Right atrium auricular region (tissue), 2 donors: ENCODE results near the gene PGM1. TPM values are rescaled to one million over a fixed set of nuclear protein-coding genes. Genes with fewer than 3 reads are reported as not detected.
A peak's percentile ranks its signal among the peaks of the same experiment; 100 is the strongest.

ENCODE experiments used
- DNase-seq: peaks from one replicate; pipeline ENCODE4 v3.0.0-alpha.2; 2019; ENCODE audit warnings: low spot score
- H3K27ac ChIP-seq, 2 donors: fragments of 200-600 bp; sonication (generic); 1 replicate in 1 of 2; 2 replicates in 1 of 2; pipeline ENCODE4 v1.5.1; 2016 to 2019
- H3K27me3 ChIP-seq, 2 donors: fragments of 200-600 bp; sonication (generic); one replicate each; pipeline versions ENCODE4 v1.5.1 to v1.6.0; 2017 to 2019
- H3K36me3 ChIP-seq: fragments of 200-600 bp; sonication (generic); one replicate; pipeline ENCODE4 v1.5.1; 2016
- H3K4me1 ChIP-seq, 2 donors: fragments of 200-600 bp; sonication (generic); one replicate each; pipeline versions ENCODE4 v1.5.1 to v1.6.0; 2017 to 2019
- H3K4me3 ChIP-seq, 2 donors: fragments of 200-600 bp; sonication (generic); 1 replicate in 1 of 2; 2 replicates in 1 of 2; pipeline ENCODE4 v1.5.1; 2017 to 2019; ENCODE audit warnings: mild to moderate bottlenecking in 1 of 2, moderate library complexity in 1 of 2
- H3K9me3 ChIP-seq, 2 donors: fragments of 200-600 bp; sonication (generic); one replicate each; pipeline ENCODE4 v1.5.1; 2019
- total RNA-seq, 2 donors: library from RNA; depleted of rRNA; stranded (reverse); fragments of >200 nt; gene quantifications; one replicate each; pipeline ENCODE4 v1.1.0, GENCODE V29; 2016
- TF ChIP-seq, protein P1 (sequence below), 2 donors: fragments of 200-600 bp; sonication (generic); IDR thresholded peaks; one replicate each; pipeline ENCODE4 v1.5.1; 2019; ENCODE audit warnings: antibody characterized with exemption in 2 of 2

PGM1 gene
- 100 to 1,000 TPM; 171 to 258 TPM for total RNA-seq

DNA sequence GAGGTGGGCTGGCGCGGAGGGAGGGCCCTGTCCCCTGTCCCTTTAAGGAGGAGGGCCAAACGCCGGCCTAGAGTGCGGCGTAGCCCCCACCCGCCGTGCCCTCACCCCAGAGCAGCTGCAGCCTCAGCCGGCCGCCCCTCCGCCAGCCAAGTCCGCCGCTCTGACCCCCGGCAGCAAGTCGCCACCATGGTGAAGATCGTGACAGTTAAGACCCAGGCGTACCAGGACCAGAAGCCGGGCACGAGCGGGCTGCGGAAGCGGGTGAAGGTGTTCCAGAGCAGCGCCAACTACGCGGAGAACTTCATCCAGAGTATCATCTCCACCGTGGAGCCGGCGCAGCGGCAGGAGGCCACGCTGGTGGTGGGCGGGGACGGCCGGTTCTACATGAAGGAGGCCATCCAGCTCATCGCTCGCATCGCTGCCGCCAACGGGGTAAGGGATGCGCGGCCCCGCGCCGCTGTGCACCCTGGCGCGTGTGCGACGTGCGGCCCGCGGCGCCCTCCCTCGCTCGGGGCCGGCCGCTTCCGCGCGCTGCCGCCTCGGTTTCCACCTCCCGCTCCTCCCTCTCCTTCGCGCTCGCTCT, at the start of gene PGM1:
TSS of gene PGM1 (plus strand) at position 109 of the 583 bp plus-strand sequence. CDS start at position 187, 78 bp downstream.
- DNase-seq = peak; percentile 63
- TF ChIP-seq, protein P1, sequence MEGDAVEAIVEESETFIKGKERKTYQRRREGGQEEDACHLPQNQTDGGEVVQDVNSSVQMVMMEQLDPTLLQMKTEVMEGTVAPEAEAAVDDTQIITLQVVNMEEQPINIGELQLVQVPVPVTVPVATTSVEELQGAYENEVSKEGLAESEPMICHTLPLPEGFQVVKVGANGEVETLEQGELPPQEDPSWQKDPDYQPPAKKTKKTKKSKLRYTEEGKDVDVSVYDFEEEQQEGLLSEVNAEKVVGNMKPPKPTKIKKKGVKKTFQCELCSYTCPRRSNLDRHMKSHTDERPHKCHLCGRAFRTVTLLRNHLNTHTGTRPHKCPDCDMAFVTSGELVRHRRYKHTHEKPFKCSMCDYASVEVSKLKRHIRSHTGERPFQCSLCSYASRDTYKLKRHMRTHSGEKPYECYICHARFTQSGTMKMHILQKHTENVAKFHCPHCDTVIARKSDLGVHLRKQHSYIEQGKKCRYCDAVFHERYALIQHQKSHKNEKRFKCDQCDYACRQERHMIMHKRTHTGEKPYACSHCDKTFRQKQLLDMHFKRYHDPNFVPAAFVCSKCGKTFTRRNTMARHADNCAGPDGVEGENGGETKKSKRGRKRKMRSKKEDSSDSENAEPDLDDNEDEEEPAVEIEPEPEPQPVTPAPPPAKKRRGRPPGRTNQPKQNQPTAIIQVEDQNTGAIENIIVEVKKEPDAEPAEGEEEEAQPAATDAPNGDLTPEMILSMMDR (IDR thresholded peaks at IDR 0.05) = peak in 1 of 2 donors; percentile 22
- no peaks in the 10 kb centered on the region for H3K9me3 ChIP-seq
- no peaks in the 10 kb centered on the region for H3K36me3 ChIP-seq
- peaks cover 0 to 11% of the 10 kb centered on the region in 2 donors for H3K4me1 ChIP-seq
- H3K4me3 ChIP-seq = peak within 1 kb of the TSS; percentile 70 to 82
- no peaks in the 10 kb centered on the region for H3K27me3 ChIP-seq
- peak within 1 kb of the TSS; percentile 95 to 96 for H3K27ac ChIP-seq

DNA sequence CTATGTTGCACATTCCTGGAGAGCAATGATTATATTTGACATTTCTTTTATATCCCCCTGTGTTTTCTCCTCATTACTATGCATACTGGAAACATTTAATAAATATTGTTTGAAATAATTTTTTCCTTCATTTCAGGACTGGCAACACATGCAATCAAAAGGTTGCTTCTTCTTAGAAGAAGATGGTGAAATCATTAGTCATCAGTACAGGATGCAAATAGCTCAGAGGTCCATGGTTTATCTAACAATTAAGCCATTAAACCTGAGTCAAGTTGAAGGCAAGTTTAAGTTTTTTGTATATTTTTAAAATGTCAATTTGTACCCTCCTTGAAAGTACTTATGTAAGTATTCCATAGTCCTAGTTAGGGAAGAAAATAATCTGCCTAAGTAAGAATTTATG, 47.4 kb upstream of the PGM1 start:
- Histone ChIP-seq H3K27ac (no peak overlapping the region), H3K27me3 (no peaks in the 10 kb centered on the region), H3K4me3 (no peak overlapping the region), H3K36me3 (no peaks in the 10 kb centered on the region), H3K4me1 (no peaks in the 10 kb centered on the region), H3K9me3 (no peaks in the 10 kb centered on the region)
- no peak for DNase-seq
- TF ChIP-seq, protein P1 (IDR thresholded peaks at IDR 0.05) = no peak

DNA sequence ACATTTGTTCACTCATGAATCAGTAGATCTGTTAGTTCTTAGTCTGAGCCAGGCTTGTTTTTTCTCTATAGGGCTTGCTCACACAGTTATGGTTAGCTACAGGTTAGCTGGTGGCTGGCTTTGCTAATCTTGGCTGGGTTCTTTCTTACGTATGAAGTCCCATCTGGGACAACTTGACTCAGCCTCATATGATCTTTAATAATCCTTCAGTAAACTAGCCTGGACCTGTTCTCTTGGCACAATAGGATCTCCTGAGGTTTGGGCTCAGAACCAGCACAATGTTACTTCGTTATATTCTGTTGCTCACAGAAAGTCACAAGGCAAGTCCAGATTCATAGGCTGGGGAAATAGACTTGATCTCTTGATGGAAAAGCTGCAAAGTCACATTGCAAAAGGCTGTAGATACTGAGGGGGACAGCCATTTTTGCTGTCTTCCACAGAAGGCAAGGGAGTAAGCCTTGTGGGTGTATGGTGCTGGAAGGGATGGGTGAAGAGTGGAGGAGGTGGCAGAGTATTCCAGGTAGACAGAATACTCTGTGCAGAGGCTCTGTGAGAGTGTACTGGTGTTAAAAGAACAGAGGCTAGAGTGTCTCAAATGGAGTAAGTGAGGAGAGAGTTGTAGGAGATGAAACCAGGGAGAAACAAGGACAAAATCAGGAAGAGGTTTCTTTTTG, 45.5 kb upstream of the PGM1 start:
- no peaks in the 10 kb centered on the region for H3K27me3 ChIP-seq
- H3K36me3 ChIP-seq = no peaks in the 10 kb centered on the region
- H3K9me3 ChIP-seq = no peaks in the 10 kb centered on the region
- H3K4me3 ChIP-seq = no peak overlapping the region
- DNase-seq = no peak
- TF ChIP-seq, protein P1 (IDR thresholded peaks at IDR 0.05) = no peak
- H3K4me1 ChIP-seq = no peaks in the 10 kb centered on the region
- no peak overlapping the region for H3K27ac ChIP-seq

DNA sequence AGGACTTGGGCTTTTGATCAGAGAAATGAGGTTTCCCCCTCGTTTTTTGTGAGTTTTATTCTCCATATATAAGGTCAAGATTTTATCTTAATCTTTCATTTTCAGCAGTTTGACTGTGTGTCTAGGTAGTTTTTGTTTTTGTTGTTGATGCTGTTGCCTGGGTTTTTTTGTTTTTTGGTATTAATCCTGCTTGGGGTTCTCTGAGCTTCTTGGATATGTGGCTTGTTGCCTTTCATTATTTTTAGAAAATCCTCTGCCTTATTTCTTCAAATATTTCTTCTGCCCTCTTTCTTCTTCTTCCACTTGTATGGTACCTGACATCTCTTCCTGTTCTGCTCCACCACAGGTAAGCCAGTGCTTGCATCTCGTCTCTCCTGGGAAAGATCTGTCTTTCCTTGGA, 44.9 kb upstream of the PGM1 start:
- DNase-seq = no peak
- H3K27me3 ChIP-seq = no peaks in the 10 kb centered on the region
- no peak overlapping the region for H3K4me3 ChIP-seq
- H3K4me1 ChIP-seq = no peaks in the 10 kb centered on the region
- no peaks in the 10 kb centered on the region for H3K9me3 ChIP-seq
- H3K36me3 ChIP-seq = no peaks in the 10 kb centered on the region
- no peak overlapping the region for H3K27ac ChIP-seq
- TF ChIP-seq, protein P1 (IDR thresholded peaks at IDR 0.05) = no peak

DNA sequence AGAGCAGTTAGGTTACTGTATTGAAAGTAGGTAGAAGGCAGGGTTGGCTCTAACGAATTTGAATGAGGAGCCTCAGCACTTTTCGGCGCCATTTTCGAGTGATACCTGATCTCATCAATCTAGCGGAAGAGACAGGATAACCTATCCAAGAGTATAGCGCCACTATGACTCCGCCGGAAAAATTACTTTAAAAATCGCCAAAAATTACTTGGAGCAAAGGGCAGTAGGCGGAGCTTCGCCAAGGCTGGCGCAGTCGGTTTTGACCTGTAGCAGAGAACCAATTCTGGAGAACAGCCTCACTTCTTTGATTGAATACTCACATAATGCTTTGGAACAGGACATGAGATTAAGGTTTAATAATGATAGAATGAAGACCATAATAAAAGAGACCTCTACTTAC, 44.3 kb upstream of the PGM1 start:
- H3K4me1 ChIP-seq = no peaks in the 10 kb centered on the region
- TF ChIP-seq, protein P1 (IDR thresholded peaks at IDR 0.05) = no peak
- DNase-seq = no peak
- no peaks in the 10 kb centered on the region for H3K9me3 ChIP-seq
- no peaks in the 10 kb centered on the region for H3K36me3 ChIP-seq
- no peaks in the 10 kb centered on the region for H3K27me3 ChIP-seq
- no peak overlapping the region for H3K27ac ChIP-seq
- no peak overlapping the region for H3K4me3 ChIP-seq
